WTC11 (cell line): Measurements from ENCODE around the gene RCN1. TPM values are rescaled to one million over a fixed set of nuclear protein-coding genes. Genes with fewer than 3 reads are reported as not detected.
"Not testable (repeated sequence)": the region's sequence is repeated elsewhere in the genome, so short reads cannot be mapped to it uniquely, and the experiment has no call there.

Source experiments
- ATAC-seq: fragments of 200-7000 bp; cut with Tn5 transposase; 2 replicates; pipeline ENCODE4 v1.10.0; 2021; ENCODE audit warnings: mild to moderate bottlenecking, moderate library complexity
- CTCF ChIA-PET: fragments of 300-600 bp; sonication (Branson Sonifier 250); formaldehyde crosslinking; loops from one replicate; lab custom pipeline; 2021; ENCODE audit warnings: antibody characterized with exemption; lab: Charles Lee
- POLR2A ChIA-PET: fragments of 350-600 bp; sonication (Branson Sonifier 250); formaldehyde crosslinking; loops from one replicate; lab custom pipeline; 2021; ENCODE audit warnings: antibody characterized with exemption; lab: Charles Lee
- DNase-seq: peaks from one replicate; pipeline ENCODE4 v3.0.0; 2021; ENCODE audit warnings: low spot score
- H3K27ac Mint-ChIP-seq: 2 replicates; pipeline ENCODE4 v1.8.0; 2021; ENCODE audit warnings: mixed read lengths
- H3K27me3 Mint-ChIP-seq: 2 replicates; pipeline ENCODE4 v1.8.0; 2021; ENCODE audit warnings: low read depth, mild to moderate bottlenecking, moderate library complexity, mixed read lengths
- H3K36me3 Mint-ChIP-seq: 2 replicates; pipeline ENCODE4 v1.8.0; 2021; ENCODE audit warnings: mixed read lengths
- H3K4me1 Mint-ChIP-seq: 2 replicates; pipeline ENCODE4 v1.8.0; 2022; ENCODE audit warnings: mixed read lengths
- H3K4me3 Mint-ChIP-seq: 2 replicates; pipeline ENCODE4 v1.8.0; 2021; ENCODE audit warnings: mild to moderate bottlenecking, moderate library complexity, mixed read lengths
- H3K9me3 Mint-ChIP-seq: 2 replicates; pipeline ENCODE4 v1.8.0; 2021; ENCODE audit warnings: mixed read lengths
- CREB1 ChIP-seq: sonication (generic); formaldehyde crosslinking; IDR thresholded peaks from 2 replicates; pipeline ENCODE4 v1.8.0; 2023; ENCODE audit warnings: mild to moderate bottlenecking, missing genetic modification reagents
- CTCF ChIP-seq: fragments of 200-600 bp; IDR thresholded peaks from 2 replicates; pipeline ENCODE4 v1.8.0; 2022; ENCODE audit warnings: antibody characterized with exemption
- EMX1 ChIP-seq: fragments of 250-450 bp; sonication (Bioruptor Pico); IDR thresholded peaks from 2 replicates; pipeline ENCODE4 v1.8.0; 2021; ENCODE audit warnings: mild to moderate bottlenecking
- ESRRA ChIP-seq: sonication (generic); formaldehyde crosslinking; IDR thresholded peaks from 2 replicates; pipeline ENCODE4 v1.8.1; 2022; ENCODE audit warnings: mild to moderate bottlenecking, missing genetic modification reagents, borderline replicate concordance
- FOXP1 ChIP-seq: sonication (generic); formaldehyde crosslinking; IDR thresholded peaks from 2 replicates; pipeline ENCODE4 v1.8.0; 2022; ENCODE audit warnings: missing genetic modification reagents, mild to moderate bottlenecking, moderate library complexity, borderline replicate concordance
- HMGA2 ChIP-seq: fragments of 250-450 bp; sonication (Bioruptor Pico); IDR thresholded peaks from 2 replicates; pipeline ENCODE4 v1.4.0; 2021; ENCODE audit warnings: mild to moderate bottlenecking, moderate library complexity
- MYBL2 ChIP-seq: sonication (generic); formaldehyde crosslinking; IDR thresholded peaks from 2 replicates; pipeline ENCODE4 v1.8.1; 2023; ENCODE audit warnings: mild to moderate bottlenecking, moderate library complexity, missing genetic modification reagents
- NFATC4 ChIP-seq: fragments of 250-450 bp; sonication (Bioruptor Pico); IDR thresholded peaks from 2 replicates; pipeline ENCODE4 v1.9.0; 2021; ENCODE audit warnings: mild to moderate bottlenecking
- NFYB ChIP-seq: sonication (generic); formaldehyde crosslinking; conservative IDR thresholded peaks from 2 replicates; pipeline ENCODE4 v1.8.0; 2022; ENCODE audit warnings: low read depth, missing genetic modification reagents
- PREB ChIP-seq: sonication (generic); formaldehyde crosslinking; IDR thresholded peaks from 2 replicates; pipeline ENCODE4 v1.8.1; 2022; ENCODE audit warnings: mild to moderate bottlenecking, missing genetic modification reagents, moderate library complexity, borderline replicate concordance
- STAT6 ChIP-seq: sonication (generic); formaldehyde crosslinking; conservative IDR thresholded peaks from 2 replicates; pipeline ENCODE4 v1.8.1; 2023; ENCODE audit warnings: mild to moderate bottlenecking, low read depth, missing genetic modification reagents, moderate library complexity
- ZBTB43 ChIP-seq: sonication (generic); formaldehyde crosslinking; IDR thresholded peaks from 2 replicates; pipeline ENCODE4 v1.8.1; 2023; ENCODE audit warnings: mild to moderate bottlenecking, missing genetic modification reagents
- ZNF512 ChIP-seq: sonication (generic); formaldehyde crosslinking; IDR thresholded peaks from 2 replicates; pipeline ENCODE4 v1.8.1; 2022; ENCODE audit warnings: missing genetic modification reagents, borderline replicate concordance
- total RNA-seq: library from RNA; stranded (reverse); gene quantifications from 3 replicates; pipeline ENCODE4 v1.2.3, GENCODE V29; 2021
- TF ChIP-seq, protein P1 (sequence below): sonication (generic); formaldehyde crosslinking; IDR thresholded peaks from 2 replicates; pipeline ENCODE4 v1.8.1; 2023; ENCODE audit warnings: mild to moderate bottlenecking, missing genetic modification reagents

Gene RCN1
- total RNA-seq, 1 experiment from 2014 or later = 96.2 TPM

- no peak for ATAC-seq
- Mint-ChIP-seq H3K4me3 (no peak overlapping the region), H3K27me3 (no peaks in the 10 kb centered on the region), H3K36me3 (no peaks in the 10 kb centered on the region), H3K4me1 (peaks cover 5% of the 10 kb centered on the region), H3K27ac (no peak overlapping the region), H3K9me3 (no peaks in the 10 kb centered on the region)
- ChIA-PET POLR2A (no interaction called here), CTCF (no interaction called here)
- DNase-seq = no peak
- no peak for TF ChIP-seq EMX1 (CRISPR knock-in tag)
- no peak for TF ChIP-seq ESRRA
- no peak for TF ChIP-seq NFATC4 (CRISPR knock-in tag)
- no peak for TF ChIP-seq CTCF
- no peak for TF ChIP-seq ZNF512 (CRISPR knock-in tag)
- no peak for TF ChIP-seq FOXP1 (CRISPR knock-in tag)
- no peak for TF ChIP-seq PREB (CRISPR knock-in tag)
- no peak for TF ChIP-seq HMGA2 (CRISPR knock-in tag)
- no peak for TF ChIP-seq NFYB (CRISPR knock-in tag)
- TF ChIP-seq STAT6 (CRISPR knock-in tag) = no peak
- TF ChIP-seq CREB1 = no peak
- TF ChIP-seq MYBL2 (CRISPR knock-in tag) = no peak
- TF ChIP-seq, protein P1, sequence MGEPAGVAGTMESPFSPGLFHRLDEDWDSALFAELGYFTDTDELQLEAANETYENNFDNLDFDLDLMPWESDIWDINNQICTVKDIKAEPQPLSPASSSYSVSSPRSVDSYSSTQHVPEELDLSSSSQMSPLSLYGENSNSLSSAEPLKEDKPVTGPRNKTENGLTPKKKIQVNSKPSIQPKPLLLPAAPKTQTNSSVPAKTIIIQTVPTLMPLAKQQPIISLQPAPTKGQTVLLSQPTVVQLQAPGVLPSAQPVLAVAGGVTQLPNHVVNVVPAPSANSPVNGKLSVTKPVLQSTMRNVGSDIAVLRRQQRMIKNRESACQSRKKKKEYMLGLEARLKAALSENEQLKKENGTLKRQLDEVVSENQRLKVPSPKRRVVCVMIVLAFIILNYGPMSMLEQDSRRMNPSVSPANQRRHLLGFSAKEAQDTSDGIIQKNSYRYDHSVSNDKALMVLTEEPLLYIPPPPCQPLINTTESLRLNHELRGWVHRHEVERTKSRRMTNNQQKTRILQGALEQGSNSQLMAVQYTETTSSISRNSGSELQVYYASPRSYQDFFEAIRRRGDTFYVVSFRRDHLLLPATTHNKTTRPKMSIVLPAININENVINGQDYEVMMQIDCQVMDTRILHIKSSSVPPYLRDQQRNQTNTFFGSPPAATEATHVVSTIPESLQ (CRISPR knock-in tag) = no peak
- no peak for TF ChIP-seq ZBTB43 (CRISPR knock-in tag)
- TF ChIP-seq, all 79 proteins: peak for 0
Measured at GRCh38 chr11:32118025-32118974, 27.4 kb downstream of the RCN1 start.

GRCh38 chr11:32119139-32119538 is 28.3 kb downstream of the RCN1 start:
- H3K36me3 Mint-ChIP-seq, H3K9me3 Mint-ChIP-seq, CTCF ChIA-PET, ATAC-seq, H3K27me3 Mint-ChIP-seq, POLR2A ChIA-PET, H3K27ac Mint-ChIP-seq, H3K4me3 Mint-ChIP-seq, H3K4me1 Mint-ChIP-seq, DNase-seq: not testable (repeated sequence)
